ENCODE results near the gene ECE2.
A peak's percentile ranks its signal among the peaks of the same experiment; 100 is the strongest.

- no peak for TF ChIP-seq CTCF (IDR thresholded peaks at IDR 0.05)
- TF ChIP-seq MYC (IDR thresholded peaks at IDR 0.05; ENCODE audit: borderline replicate concordance, low read length), result no peak
- no peak for TF ChIP-seq MAFK (IDR thresholded peaks at IDR 0.05; ENCODE audit: partially characterized antibody)
- TF ChIP-seq NPAS2 (CRISPR knock-in tag; IDR thresholded peaks at IDR 0.05; ENCODE audit: borderline replicate concordance), result no peak
- no peak for TF ChIP-seq POLR2A (IDR thresholded peaks at IDR 0.05; ENCODE audit: low read length)
- no peak for TF ChIP-seq POLR2AphosphoS2 (conservative IDR thresholded peaks at IDR 0.05; ENCODE audit: low read length)
- TF ChIP-seq BHLHE40 (IDR thresholded peaks at IDR 0.05; ENCODE audit: low read depth, low read length), result no peak
- no peak for TF ChIP-seq EP300 (IDR thresholded peaks at IDR 0.05)
- no peak for TF ChIP-seq USF2 (IDR thresholded peaks at IDR 0.05)
- TF ChIP-seq MAZ (IDR thresholded peaks at IDR 0.05; ENCODE audit: borderline replicate concordance, low read depth, low read length), result no peak
- no peak for TF ChIP-seq MAX (IDR thresholded peaks at IDR 0.05)
- TF ChIP-seq JUN (IDR thresholded peaks at IDR 0.05), result 0 out of 5 replicates have a peak, but pooled peaks of 1 of the 2 experiments have one; percentile 23
- no peak for TF ChIP-seq SMC3 (IDR thresholded peaks at IDR 0.05)
Observed at GRCh38 chr3:184259878-184260723, 15.7 kb upstream of the ECE2 start.

All from A549 (cell line).